Neural crest cell (in vitro differentiated cells): ENCODE measurements around the gene SMIM20. TPM values are rescaled to one million over a fixed set of nuclear protein-coding genes. Genes with fewer than 3 reads are reported as not detected.

Source experiments
- DNase-seq: peaks from one replicate; pipeline ENCODE4 v3.0.0; 2021; ENCODE audit warnings: low read depth, mixed read lengths, low spot score
- H3K27ac Mint-ChIP-seq: one replicate; pipeline ENCODE4 v1.8.0; 2021; ENCODE audit warnings: mild to moderate bottlenecking, mixed read lengths; ENCODE audit not compliant: unreplicated experiment
- H3K27me3 Mint-ChIP-seq: 2 replicates; pipeline ENCODE4 v1.8.0; 2021; ENCODE audit warnings: low read depth, mild to moderate bottlenecking, mixed read lengths
- H3K36me3 Mint-ChIP-seq: 2 replicates; pipeline ENCODE4 v1.8.0; 2021; ENCODE audit warnings: low read depth, mild to moderate bottlenecking, mixed read lengths
- H3K4me1 Mint-ChIP-seq: 2 replicates; pipeline ENCODE4 v1.8.0; 2021; ENCODE audit warnings: mixed read lengths
- H3K4me3 Mint-ChIP-seq: one replicate; pipeline ENCODE4 v1.8.0; 2021; ENCODE audit warnings: mild to moderate bottlenecking, mixed read lengths
- H3K9me3 Mint-ChIP-seq: 2 replicates; pipeline ENCODE4 v1.8.0; 2021; ENCODE audit warnings: mixed read lengths
- total RNA-seq: library from RNA; stranded (reverse); gene quantifications from 2 replicates; pipeline ENCODE4 v1.2.1, GENCODE V29; 2021
- TF ChIP-seq, protein P1 (sequence below): fragments of 200-600 bp; sonication (generic); conservative IDR thresholded peaks from 2 replicates; pipeline ENCODE4 v1.5.0; 2021; ENCODE audit warnings: antibody characterized with exemption, mild to moderate bottlenecking

The SMIM20 gene
- total RNA-seq, 1 donor from 2014 or later = 24.9 TPM

DNA sequence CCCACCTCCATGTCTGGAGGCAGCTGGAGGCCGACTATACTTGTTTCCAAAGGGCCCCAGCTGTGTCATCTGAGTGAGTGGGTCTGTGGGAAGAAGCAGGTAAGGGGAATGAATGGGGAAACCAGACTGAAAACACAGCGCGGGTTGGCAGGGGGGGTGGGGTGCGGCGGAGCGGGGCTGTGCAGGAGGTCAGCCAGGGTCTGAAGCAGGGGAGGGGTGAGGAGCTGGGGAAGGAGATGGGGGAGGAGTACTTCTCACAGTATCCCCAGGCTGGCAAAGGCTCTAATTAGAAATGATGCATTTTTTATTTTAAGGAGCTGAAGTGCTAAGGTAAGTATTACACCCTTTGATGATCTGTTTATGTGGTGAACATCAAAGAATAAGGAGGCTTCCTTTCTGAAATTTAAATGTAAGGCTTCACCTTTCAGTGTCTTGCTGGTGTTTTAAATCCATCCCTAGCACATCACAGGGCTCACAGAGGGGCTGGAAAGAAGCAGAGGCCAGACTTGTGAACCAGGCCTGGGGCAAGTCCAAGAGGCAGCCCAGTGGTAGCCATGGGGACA, 37.5 kb downstream of the SMIM20 start:
- H3K27me3 Mint-ChIP-seq = no peaks in the 10 kb centered on the region
- no peak for DNase-seq
- H3K9me3 Mint-ChIP-seq = no peaks in the 10 kb centered on the region
- H3K36me3 Mint-ChIP-seq = no peaks in the 10 kb centered on the region
- no peak overlapping the region for H3K4me3 Mint-ChIP-seq
- no peak overlapping the region for H3K27ac Mint-ChIP-seq
- peaks cover 53% of the 10 kb centered on the region for H3K4me1 Mint-ChIP-seq
- TF ChIP-seq, protein P1, sequence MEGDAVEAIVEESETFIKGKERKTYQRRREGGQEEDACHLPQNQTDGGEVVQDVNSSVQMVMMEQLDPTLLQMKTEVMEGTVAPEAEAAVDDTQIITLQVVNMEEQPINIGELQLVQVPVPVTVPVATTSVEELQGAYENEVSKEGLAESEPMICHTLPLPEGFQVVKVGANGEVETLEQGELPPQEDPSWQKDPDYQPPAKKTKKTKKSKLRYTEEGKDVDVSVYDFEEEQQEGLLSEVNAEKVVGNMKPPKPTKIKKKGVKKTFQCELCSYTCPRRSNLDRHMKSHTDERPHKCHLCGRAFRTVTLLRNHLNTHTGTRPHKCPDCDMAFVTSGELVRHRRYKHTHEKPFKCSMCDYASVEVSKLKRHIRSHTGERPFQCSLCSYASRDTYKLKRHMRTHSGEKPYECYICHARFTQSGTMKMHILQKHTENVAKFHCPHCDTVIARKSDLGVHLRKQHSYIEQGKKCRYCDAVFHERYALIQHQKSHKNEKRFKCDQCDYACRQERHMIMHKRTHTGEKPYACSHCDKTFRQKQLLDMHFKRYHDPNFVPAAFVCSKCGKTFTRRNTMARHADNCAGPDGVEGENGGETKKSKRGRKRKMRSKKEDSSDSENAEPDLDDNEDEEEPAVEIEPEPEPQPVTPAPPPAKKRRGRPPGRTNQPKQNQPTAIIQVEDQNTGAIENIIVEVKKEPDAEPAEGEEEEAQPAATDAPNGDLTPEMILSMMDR = no peak

DNA sequence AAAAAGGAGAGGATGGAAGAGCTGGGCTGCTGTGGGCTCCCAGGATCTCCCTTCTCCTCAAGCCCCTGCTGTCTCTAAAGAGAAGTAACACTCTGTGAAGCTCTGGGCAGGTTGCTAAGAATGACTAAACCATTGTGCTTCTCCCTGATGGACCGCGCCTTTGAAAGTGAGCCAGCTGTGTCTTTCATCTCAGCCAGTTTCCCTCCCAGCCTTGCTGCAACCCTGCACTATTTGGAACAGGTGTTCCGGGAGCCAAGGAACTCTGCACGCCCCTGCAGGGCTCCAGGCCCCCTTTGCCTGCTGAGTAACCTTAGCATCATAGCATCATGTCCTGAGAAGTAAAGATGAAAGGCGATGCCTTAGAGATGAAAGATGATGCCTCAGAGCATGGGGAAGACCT, 39.7 kb downstream of the SMIM20 start:
- H3K27me3 Mint-ChIP-seq = no peaks in the 10 kb centered on the region
- no peaks in the 10 kb centered on the region for H3K9me3 Mint-ChIP-seq
- no peaks in the 10 kb centered on the region for H3K36me3 Mint-ChIP-seq
- TF ChIP-seq, protein P1 = peak; percentile 28
- peak overlapping the region; percentile 38 for H3K4me3 Mint-ChIP-seq
- peaks cover 50% of the 10 kb centered on the region for H3K4me1 Mint-ChIP-seq
- H3K27ac Mint-ChIP-seq = no peak overlapping the region
- DNase-seq = peak; percentile 9

DNA sequence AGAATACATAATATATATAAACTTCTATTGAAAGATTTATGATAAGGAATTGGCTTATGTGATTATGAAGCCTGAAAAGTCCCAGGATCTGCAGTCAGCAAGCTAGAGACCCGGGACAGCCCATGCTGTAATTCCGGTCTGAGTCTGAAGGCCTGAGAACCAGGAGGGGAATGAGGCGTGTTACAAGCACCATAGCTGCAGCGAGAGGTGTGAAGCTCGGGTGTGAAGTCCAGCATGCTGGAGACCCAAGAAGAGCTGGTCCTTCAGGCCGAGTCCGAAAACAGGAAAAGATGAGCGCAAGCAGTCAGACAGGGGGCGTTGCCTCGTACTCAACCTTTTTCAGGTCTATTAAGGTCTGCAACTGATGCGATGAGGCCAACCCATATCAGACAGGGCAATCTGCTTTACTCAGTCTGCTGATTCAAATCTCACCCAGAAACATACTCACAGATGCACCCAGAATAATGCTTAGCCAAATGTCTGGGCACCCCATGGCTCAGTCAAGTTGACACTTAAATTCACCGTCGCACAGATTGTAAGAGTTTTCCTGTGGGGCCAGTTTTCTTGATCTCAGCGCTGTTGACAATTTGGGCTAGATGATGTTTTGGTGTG, 40.4 kb downstream of the SMIM20 start:
- no peaks in the 10 kb centered on the region for H3K36me3 Mint-ChIP-seq
- H3K27ac Mint-ChIP-seq = no peak overlapping the region
- TF ChIP-seq, protein P1 = no peak
- DNase-seq = no peak
- H3K9me3 Mint-ChIP-seq = no peaks in the 10 kb centered on the region
- no peaks in the 10 kb centered on the region for H3K27me3 Mint-ChIP-seq
- H3K4me1 Mint-ChIP-seq = peaks cover 44% of the 10 kb centered on the region
- H3K4me3 Mint-ChIP-seq = no peak overlapping the region

DNA sequence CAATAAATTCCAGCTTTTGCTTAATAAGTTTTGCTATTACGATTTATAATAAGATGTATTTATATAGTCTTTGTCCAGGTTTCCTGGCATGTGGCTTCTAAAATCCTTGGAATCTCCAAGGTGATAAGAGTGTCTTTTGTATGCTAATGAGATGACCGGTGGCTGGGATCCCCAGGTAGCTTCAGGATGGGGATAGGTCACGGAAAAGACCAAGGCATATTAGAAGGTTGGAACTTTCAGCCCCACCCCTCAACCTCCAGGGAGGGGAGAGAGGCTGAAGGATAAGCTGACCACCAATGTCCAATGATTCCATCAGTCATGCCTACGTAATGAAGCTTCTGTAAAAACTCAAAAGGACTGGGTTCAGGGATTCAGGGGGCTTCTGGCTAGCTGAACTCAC, 41.7 kb downstream of the SMIM20 start:
- H3K27me3 Mint-ChIP-seq = no peaks in the 10 kb centered on the region
- H3K9me3 Mint-ChIP-seq = no peaks in the 10 kb centered on the region
- no peak overlapping the region for H3K27ac Mint-ChIP-seq
- no peak for DNase-seq
- H3K4me1 Mint-ChIP-seq = peaks cover 31% of the 10 kb centered on the region
- no peak overlapping the region for H3K4me3 Mint-ChIP-seq
- H3K36me3 Mint-ChIP-seq = no peaks in the 10 kb centered on the region
- TF ChIP-seq, protein P1 = no peak

DNA sequence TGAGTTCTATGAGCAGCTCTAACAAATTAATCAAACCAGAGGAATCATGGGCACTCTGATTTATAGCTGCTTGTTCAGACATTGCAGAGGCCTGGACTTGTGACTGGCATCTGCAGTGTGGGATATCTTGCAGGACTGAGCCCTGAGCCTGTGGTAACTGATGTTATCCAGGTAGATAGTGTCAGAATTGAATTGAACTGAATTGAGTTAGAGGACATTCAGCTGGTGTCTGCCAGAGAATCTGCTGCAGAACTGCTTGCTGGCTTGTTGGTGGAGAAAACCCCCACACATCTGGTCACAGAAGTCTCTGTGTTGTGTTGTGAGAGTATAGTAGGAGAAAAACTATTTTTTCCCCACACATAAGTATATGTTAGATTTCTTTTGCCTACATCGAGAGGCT, 42.2 kb downstream of the SMIM20 start:
- Mint-ChIP-seq H3K27me3 (no peaks in the 10 kb centered on the region), H3K4me3 (no peak overlapping the region), H3K9me3 (no peaks in the 10 kb centered on the region), H3K27ac (no peak overlapping the region), H3K36me3 (no peaks in the 10 kb centered on the region), H3K4me1 (peaks cover 25% of the 10 kb centered on the region)
- DNase-seq = no peak
- TF ChIP-seq, protein P1 = no peak
